HEK293 (cell line): ENCODE results near the gene ACOT7.

ENCODE experiments used
- OSR2 ChIP-seq: fragments of 450-650 bp; formaldehyde crosslinking; IDR thresholded peaks from 2 replicates; pipeline ENCODE4 v1.5.1; 2016; ENCODE audit warnings: missing biosample characterization, missing genetic modification characterization
- PRDM1 ChIP-seq: fragments of 450-650 bp; formaldehyde crosslinking; IDR thresholded peaks from 2 replicates; pipeline ENCODE4; 2016; ENCODE audit warnings: missing biosample characterization, missing genetic modification characterization
- REPIN1 ChIP-seq: fragments of 450-650 bp; formaldehyde crosslinking; IDR thresholded peaks from 2 replicates; pipeline ENCODE4 v1.5.1; 2017; ENCODE audit warnings: missing biosample characterization, missing genetic modification characterization, low read depth
- SETDB1 ChIP-seq: IDR thresholded peaks from one replicate; pipeline ENCODE4 v1.6.1; 2017; ENCODE audit warnings: mild to moderate bottlenecking, low read length, moderate library complexity, mixed read lengths; ENCODE audit not compliant: insufficient read length
- SP3 ChIP-seq: fragments of 450-650 bp; formaldehyde crosslinking; IDR thresholded peaks from 2 replicates; pipeline ENCODE4 v1.5.1; 2016; ENCODE audit warnings: missing biosample characterization, missing genetic modification characterization
- YY1 ChIP-seq: fragments of 450-650 bp; formaldehyde crosslinking; IDR thresholded peaks from 2 replicates; pipeline ENCODE4 v1.5.1; 2018; ENCODE audit warnings: missing biosample characterization, missing genetic modification characterization
- ZNF530 ChIP-seq: fragments of 450-650 bp; formaldehyde crosslinking; IDR thresholded peaks from 2 replicates; pipeline ENCODE4 v1.5.1; 2016; ENCODE audit warnings: low read depth, missing biosample characterization, missing genetic modification characterization
- ZNF707 ChIP-seq: fragments of 450-650 bp; formaldehyde crosslinking; IDR thresholded peaks from 2 replicates; pipeline ENCODE4 v1.5.1; 2016; ENCODE audit warnings: missing biosample characterization, missing genetic modification characterization
- TF ChIP-seq, protein P1 (sequence below): fragments of 450-650 bp; formaldehyde crosslinking; IDR thresholded peaks from 2 replicates; pipeline ENCODE4 v1.5.1; 2016; ENCODE audit warnings: missing biosample characterization, missing genetic modification characterization
- TF ChIP-seq, protein P2 (sequence below): IDR thresholded peaks from 2 replicates; pipeline ENCODE4 v1.6.1; 2011; ENCODE audit warnings: mild to moderate bottlenecking, low read depth, low read length, borderline replicate concordance

DNA sequence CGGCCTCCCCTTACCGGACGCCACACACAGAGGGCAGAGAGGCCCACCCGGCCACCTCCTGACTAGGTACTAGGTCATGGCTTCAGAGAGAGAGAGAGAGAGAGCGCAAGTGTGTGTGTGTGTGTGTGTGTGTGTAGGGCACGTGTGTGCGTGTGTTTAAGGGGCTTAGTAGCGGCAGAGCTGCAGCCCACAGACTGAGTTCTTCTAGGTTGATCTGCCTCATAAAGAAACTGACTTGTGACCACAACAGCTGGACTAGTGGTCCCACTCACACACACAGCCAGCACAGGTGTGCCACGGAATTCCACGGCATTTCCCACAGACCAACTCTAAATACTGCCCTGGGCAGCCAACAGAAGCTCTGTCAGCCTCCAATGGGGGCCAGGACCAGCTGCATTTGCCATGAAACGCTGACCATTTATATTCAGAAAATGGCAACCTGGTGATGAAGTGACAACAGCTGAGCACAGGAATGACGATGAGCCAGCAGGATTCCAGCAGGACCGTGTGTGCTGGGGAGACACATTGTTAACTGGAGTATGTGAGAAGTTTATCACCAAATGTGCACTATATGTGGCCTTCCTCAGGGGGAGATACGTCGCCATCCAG lies 93.9 kb downstream of the ACOT7 start:
- TF ChIP-seq SP3 (tag by site-specific recombination), result no peak
- TF ChIP-seq, protein P1, sequence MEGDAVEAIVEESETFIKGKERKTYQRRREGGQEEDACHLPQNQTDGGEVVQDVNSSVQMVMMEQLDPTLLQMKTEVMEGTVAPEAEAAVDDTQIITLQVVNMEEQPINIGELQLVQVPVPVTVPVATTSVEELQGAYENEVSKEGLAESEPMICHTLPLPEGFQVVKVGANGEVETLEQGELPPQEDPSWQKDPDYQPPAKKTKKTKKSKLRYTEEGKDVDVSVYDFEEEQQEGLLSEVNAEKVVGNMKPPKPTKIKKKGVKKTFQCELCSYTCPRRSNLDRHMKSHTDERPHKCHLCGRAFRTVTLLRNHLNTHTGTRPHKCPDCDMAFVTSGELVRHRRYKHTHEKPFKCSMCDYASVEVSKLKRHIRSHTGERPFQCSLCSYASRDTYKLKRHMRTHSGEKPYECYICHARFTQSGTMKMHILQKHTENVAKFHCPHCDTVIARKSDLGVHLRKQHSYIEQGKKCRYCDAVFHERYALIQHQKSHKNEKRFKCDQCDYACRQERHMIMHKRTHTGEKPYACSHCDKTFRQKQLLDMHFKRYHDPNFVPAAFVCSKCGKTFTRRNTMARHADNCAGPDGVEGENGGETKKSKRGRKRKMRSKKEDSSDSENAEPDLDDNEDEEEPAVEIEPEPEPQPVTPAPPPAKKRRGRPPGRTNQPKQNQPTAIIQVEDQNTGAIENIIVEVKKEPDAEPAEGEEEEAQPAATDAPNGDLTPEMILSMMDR (tag by site-specific recombination), result no peak
- TF ChIP-seq ZNF530 (tag by site-specific recombination), result no peak
- no peak for TF ChIP-seq SETDB1
- TF ChIP-seq OSR2 (tag by site-specific recombination), result no peak
- no peak for TF ChIP-seq PRDM1 (tag by site-specific recombination)
- no peak for TF ChIP-seq YY1
- no peak for TF ChIP-seq REPIN1 (tag by site-specific recombination)
- TF ChIP-seq, protein P2, sequence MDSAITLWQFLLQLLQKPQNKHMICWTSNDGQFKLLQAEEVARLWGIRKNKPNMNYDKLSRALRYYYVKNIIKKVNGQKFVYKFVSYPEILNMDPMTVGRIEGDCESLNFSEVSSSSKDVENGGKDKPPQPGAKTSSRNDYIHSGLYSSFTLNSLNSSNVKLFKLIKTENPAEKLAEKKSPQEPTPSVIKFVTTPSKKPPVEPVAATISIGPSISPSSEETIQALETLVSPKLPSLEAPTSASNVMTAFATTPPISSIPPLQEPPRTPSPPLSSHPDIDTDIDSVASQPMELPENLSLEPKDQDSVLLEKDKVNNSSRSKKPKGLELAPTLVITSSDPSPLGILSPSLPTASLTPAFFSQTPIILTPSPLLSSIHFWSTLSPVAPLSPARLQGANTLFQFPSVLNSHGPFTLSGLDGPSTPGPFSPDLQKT, result no peak
- no peak for TF ChIP-seq ZNF707 (tag by site-specific recombination)
